ENCODE results near the gene SLCO4A1. TPM values are rescaled to one million over a fixed set of nuclear protein-coding genes. Genes with fewer than 3 reads are reported as not detected.

Gene SLCO4A1
- total and polyA plus RNA-seq, 12 donors: 1.5 to 52.7 (median 6.8) TPM

GRCh38 chr20:62714799-62715198 is 72.5 kb downstream of the SLCO4A1 start:
- no peak overlapping the region for H3K27ac ChIP-seq
- DNase-seq: no peak
- H3K9me3 ChIP-seq: peaks cover 0 to 4% (median 0%) of the 10 kb centered on the region in 11 donors
- 90 to 93% methylated on average over 6 of the region's 6 CpGs for WGBS, 2 donors
- no peak for ATAC-seq
- H3K4me3 ChIP-seq: no peak overlapping the region
- TF ChIP-seq CTCF (IDR thresholded peaks at IDR 0.05): no peak
- intact Hi-C loops (cut with DNase I): no loop called here
- H3K4me1 ChIP-seq: peaks cover 0 to 7% (median 0%) of the 10 kb centered on the region in 9 donors
- no peaks in the 10 kb centered on the region for H3K36me3 ChIP-seq
- peaks cover 10 to 46% (median 28%) of the 10 kb centered on the region in 7 donors for H3K27me3 ChIP-seq

- 85 to 86% methylated on average over 10 of the region's 10 CpGs for WGBS, 2 donors
- Histone ChIP-seq H3K4me1 (peaks cover 0 to 7% (median 0%) of the 10 kb centered on the region in 9 donors), H3K27me3 (peaks cover 6 to 45% (median 28%) of the 10 kb centered on the region in 7 donors), H3K9me3 (peaks cover 0 to 8% (median 4%) of the 10 kb centered on the region in 11 donors), H3K27ac (no peak overlapping the region), H3K36me3 (no peaks in the 10 kb centered on the region), H3K4me3 (no peak overlapping the region)
- intact Hi-C loops (cut with DNase I): no loop called here
- no peak for TF ChIP-seq CTCF (IDR thresholded peaks at IDR 0.05)
- ATAC-seq (no peak), DNase-seq (no peak)
Observed at GRCh38 chr20:62715201-62715600, 72.9 kb downstream of the SLCO4A1 start.

- H3K4me1 ChIP-seq: peaks cover 0 to 7% (median 0%) of the 10 kb centered on the region in 9 donors
- peak in 1 of 8 donors; percentile 6 for ATAC-seq
- H3K36me3 ChIP-seq: no peaks in the 10 kb centered on the region
- H3K9me3 ChIP-seq: peaks cover 0 to 20% (median 12%) of the 10 kb centered on the region in 11 donors
- H3K4me3 ChIP-seq: no peak overlapping the region
- peaks cover 0 to 34% (median 20%) of the 10 kb centered on the region in 7 donors for H3K27me3 ChIP-seq
- WGBS, 2 donors: 74% methylated on average over 30 of the region's 30 CpGs
- peak in 1 of 2 donors; percentile 0 for DNase-seq
- no peak for TF ChIP-seq CTCF (IDR thresholded peaks at IDR 0.05)
- intact Hi-C loops (cut with DNase I): no loop called here
- H3K27ac ChIP-seq: no peak overlapping the region
Observed at GRCh38 chr20:62716198-62716940, 74.1 kb downstream of the SLCO4A1 start.

- ATAC-seq: no peak
- Histone ChIP-seq H3K27me3 (peaks cover 0 to 34% (median 20%) of the 10 kb centered on the region in 7 donors), H3K4me3 (no peak overlapping the region), H3K9me3 (peaks cover 0 to 24% (median 16%) of the 10 kb centered on the region in 11 donors), H3K36me3 (no peaks in the 10 kb centered on the region), H3K27ac (no peak overlapping the region), H3K4me1 (peaks cover 0 to 7% (median 0%) of the 10 kb centered on the region in 9 donors)
- DNase-seq: peak in 1 of 2 donors; percentile 3
- TF ChIP-seq CTCF (IDR thresholded peaks at IDR 0.05): no peak
- intact Hi-C loops (cut with DNase I): no loop called here
- 88 to 93% methylated on average over 11 of the region's 11 CpGs for WGBS, 2 donors
Observed at GRCh38 chr20:62716941-62717310, 74.6 kb downstream of the SLCO4A1 start.
